SU-DHL-6 (cell line): ENCODE data around the gene PLB1.

Source experiments
- H2AFZ ChIP-seq: fragments of 200-600 bp; sonication (generic); 2 replicates; pipeline ENCODE4 v1.6.1; 2014; ENCODE audit warnings: low read depth, mild to moderate bottlenecking, moderate library complexity, mixed read lengths, antibody characterized with exemption, low read length; ENCODE audit not compliant: severe bottlenecking
- H3F3A ChIP-seq: fragments of 200-600 bp; shearing (Covaris generic); 2 replicates; pipeline ENCODE4 v1.6.0; 2016; ENCODE audit warnings: antibody characterized with exemption, mild to moderate bottlenecking; ENCODE audit not compliant: insufficient read depth
- H3K27ac ChIP-seq: fragments of 200-600 bp; sonication (generic); 2 replicates; pipeline ENCODE4 v1.5.1; 2016; ENCODE audit warnings: low read depth, mild to moderate bottlenecking, low read length, moderate library complexity, mixed read lengths
- H3K27me3 ChIP-seq: fragments of 200-600 bp; sonication (generic), shearing (Covaris generic); 2 replicates; pipeline ENCODE4 v1.6.0; 2014; ENCODE audit warnings: mild to moderate bottlenecking, low read length
- H3K36me3 ChIP-seq: fragments of 200-600 bp; sonication (generic); 2 replicates; pipeline ENCODE4 v1.6.1; 2014; ENCODE audit warnings: mild to moderate bottlenecking, low read length, mixed read lengths
- H3K4me2 ChIP-seq: fragments of 300-600, 200-600 bp; shearing (Covaris generic), sonication (generic); 2 replicates; pipeline ENCODE4 v1.6.0; 2014; ENCODE audit warnings: low read length, low read depth, mild to moderate bottlenecking; ENCODE audit not compliant: poor library complexity, severe bottlenecking
- H3K4me3 ChIP-seq: fragments of 200-600 bp; sonication (generic); 2 replicates; pipeline ENCODE4 v1.5.1; 2014; ENCODE audit warnings: antibody characterized with exemption, low read length, mild to moderate bottlenecking, mixed read lengths; ENCODE audit not compliant: insufficient read depth, poor library complexity, severe bottlenecking
- H3K79me2 ChIP-seq: fragments of 200-600 bp; sonication (generic); 2 replicates; pipeline ENCODE4 v1.6.1; 2014; ENCODE audit warnings: mild to moderate bottlenecking, low read length, moderate library complexity; ENCODE audit not compliant: insufficient read depth
- H3K9ac ChIP-seq: fragments of 200-600 bp; sonication (generic); 2 replicates; pipeline ENCODE4 v1.7.0; 2014; ENCODE audit warnings: mild to moderate bottlenecking, low read length
- H3K9me2 ChIP-seq: fragments of 200-600 bp; sonication (generic); replicated peaks from 2 replicates; pipeline ENCODE4 v1.6.1; 2014; ENCODE audit warnings: low read length; ENCODE audit not compliant: insufficient read depth
- H3K9me3 ChIP-seq: fragments of 200-600 bp; sonication (generic); 2 replicates; pipeline ENCODE4 v1.6.1; 2014; ENCODE audit warnings: low read length, mixed read lengths; ENCODE audit not compliant: insufficient read depth
- H4K20me1 ChIP-seq: fragments of 200-600 bp; sonication (generic); 2 replicates; pipeline ENCODE4 v1.6.1; 2014; ENCODE audit warnings: low read depth, mild to moderate bottlenecking, antibody characterized with exemption, low read length, moderate library complexity, mixed read lengths
- CTCF ChIP-seq: fragments of 200-600 bp; sonication (generic); IDR thresholded peaks from one replicate; pipeline ENCODE4 v1.5.1; 2017; ENCODE audit warnings: antibody characterized with exemption, mild to moderate bottlenecking, low read length, moderate library complexity; ENCODE audit not compliant: insufficient read depth, poor library complexity, severe bottlenecking
- EZH2phosphoT487 ChIP-seq: fragments of 200-600 bp; sonication (generic), shearing (Covaris generic); conservative IDR thresholded peaks from 2 replicates; pipeline ENCODE4 v1.6.1; 2018; ENCODE audit warnings: mild to moderate bottlenecking, antibody characterized with exemption, low read length, moderate library complexity, mixed read lengths

PLB1 gene

GRCh38 chr2:28545590-28546200 is 49.8 kb downstream of the PLB1 start:
- Histone ChIP-seq H3K79me2 (no peaks in the 10 kb centered on the region), H3K4me3 (no peak overlapping the region), H3K9ac (no peak overlapping the region), H2AFZ (no peak overlapping the region), H3K36me3 (no peaks in the 10 kb centered on the region), H3K9me2 (no peaks in the 10 kb centered on the region), H3K4me2 (no peak overlapping the region), H3F3A (no peaks in the 10 kb centered on the region), H3K27ac (no peak overlapping the region), H3K9me3 (no peaks in the 10 kb centered on the region), H4K20me1 (no peaks in the 10 kb centered on the region), H3K27me3 (no peaks in the 10 kb centered on the region)
- no peak for TF ChIP-seq EZH2phosphoT487
- TF ChIP-seq CTCF, result no peak

- H3K4me3 ChIP-seq, result no peak overlapping the region
- H3K9me2 ChIP-seq, result no peaks in the 10 kb centered on the region
- H3F3A ChIP-seq, result no peaks in the 10 kb centered on the region
- no peak for TF ChIP-seq EZH2phosphoT487
- TF ChIP-seq CTCF, result no peak
- H3K27me3 ChIP-seq, result no peaks in the 10 kb centered on the region
- no peak overlapping the region for H3K9ac ChIP-seq
- H3K27ac ChIP-seq, result no peak overlapping the region
- H3K9me3 ChIP-seq, result no peaks in the 10 kb centered on the region
- H3K36me3 ChIP-seq, result no peaks in the 10 kb centered on the region
- H2AFZ ChIP-seq, result no peak overlapping the region
- H3K79me2 ChIP-seq, result no peaks in the 10 kb centered on the region
- H4K20me1 ChIP-seq, result no peaks in the 10 kb centered on the region
- no peak overlapping the region for H3K4me2 ChIP-seq
Observed at GRCh38 chr2:28546242-28546641, 50.4 kb downstream of the PLB1 start.

GRCh38 chr2:28547223-28547860 is 51.5 kb downstream of the PLB1 start:
- no peaks in the 10 kb centered on the region for H3F3A ChIP-seq
- no peak for TF ChIP-seq CTCF
- no peak for TF ChIP-seq EZH2phosphoT487
- H3K27ac ChIP-seq, result no peak overlapping the region
- no peaks in the 10 kb centered on the region for H3K79me2 ChIP-seq
- H3K9me2 ChIP-seq, result no peaks in the 10 kb centered on the region
- H3K9ac ChIP-seq, result no peak overlapping the region
- H2AFZ ChIP-seq, result no peak overlapping the region
- H3K4me3 ChIP-seq, result no peak overlapping the region
- H3K27me3 ChIP-seq, result no peaks in the 10 kb centered on the region
- H3K9me3 ChIP-seq, result no peaks in the 10 kb centered on the region
- H4K20me1 ChIP-seq, result no peaks in the 10 kb centered on the region
- H3K36me3 ChIP-seq, result no peaks in the 10 kb centered on the region
- no peak overlapping the region for H3K4me2 ChIP-seq
